ENCODE measurements around the gene SGF29.
"Not testable (repeated sequence)": the region's sequence is repeated elsewhere in the genome, so short reads cannot be mapped to it uniquely, and the experiment has no call there.

- not testable (repeated sequence) for TF ChIP-seq CTCF, POLR2A (IDR thresholded peaks at IDR 0.05)
Observed at GRCh38 chr16:28566233-28566925, 12.7 kb downstream of the SGF29 start.
